GM12878 (cell line): ENCODE results near the gene FBRSL1. TPM values are rescaled to one million over a fixed set of nuclear protein-coding genes. Genes with fewer than 3 reads are reported as not detected.

Experiments
- ATAC-seq: fragments of 200-7000 bp; cut with Tn5 transposase; 3 replicates; pipeline ENCODE4 v1.9.1; 2020; ENCODE audit warnings: mild to moderate bottlenecking, moderate library complexity
- BruUV-seq: library from RNA; stranded (reverse); fragments of 400-500 nt; replicated peaks from 2 replicates; lab custom pipeline; 2021; lab: Mats Ljungman, UMichigan
- CTCF ChIA-PET: fragments of 300-600 bp; sonication (Branson Sonifier 250); formaldehyde crosslinking; extraction: SDS; loops from one replicate; lab custom pipeline; 2021; ENCODE audit warnings: inconsistent platforms; lab: Yijun Ruan, JAX
- POLR2A ChIA-PET: fragments of 350-600 bp; formaldehyde crosslinking; extraction: SDS; loops from one replicate; lab custom pipeline; 2021; ENCODE audit warnings: inconsistent platforms; lab: Charles Lee
- RAD21 ChIA-PET: fragments of 300-600 bp; sonication (Branson Sonifier 250); formaldehyde crosslinking; loops from one replicate; lab custom pipeline; 2023; ENCODE audit warnings: antibody characterized with exemption; ENCODE audit not compliant: unreplicated experiment; lab: Charles Lee
- SMC1A ChIA-PET: fragments of 300-600 bp; sonication (Branson Sonifier 250); formaldehyde crosslinking; loops from one replicate; lab custom pipeline; 2023; ENCODE audit not compliant: unreplicated experiment, uncharacterized antibody; lab: Charles Lee
- DNase-seq: peaks from one replicate; pipeline ENCODE4 v3.0.0-alpha.2; 2011; ENCODE audit warnings: low read depth, low spot score
- FAIRE-seq: peaks from 3 replicates; lab custom pipeline; 2011; peaks lifted over from hg19 to GRCh38; lab: Jason Lieb, UNC
- H2AFZ ChIP-seq: 2 replicates; pipeline ENCODE4 v1.6.0; 2011; ENCODE audit warnings: low read depth, low read length, control low read depth; ENCODE audit not compliant: control insufficient read depth
- H3K27ac ChIP-seq: 2 replicates; pipeline ENCODE4 v1.5.1; 2011; ENCODE audit warnings: control low read depth; ENCODE audit not compliant: control insufficient read depth, insufficient read depth
- H3K27me3 ChIP-seq, 2 experiments: replicated peaks in 1 of 2; 2 replicates each; pipeline versions ENCODE4 v1.6.0 to v1.6.1; 2011; ENCODE audit warnings: low read length in 1 of 2; ENCODE audit not compliant: control insufficient read depth in 2 of 2, insufficient read depth in 2 of 2
- H3K36me3 ChIP-seq, 2 experiments: 2 replicates each; pipeline ENCODE4 v1.5.1; 2011; ENCODE audit warnings: low read length in 1 of 2; ENCODE audit not compliant: control insufficient read depth in 2 of 2, insufficient read depth in 2 of 2
- H3K4me1 ChIP-seq: 2 replicates; pipeline ENCODE4 v1.6.1; 2011; ENCODE audit warnings: mild to moderate bottlenecking, low read length, moderate library complexity, mixed read lengths; ENCODE audit not compliant: control insufficient read depth, insufficient read depth
- H3K4me2 ChIP-seq: 2 replicates; pipeline ENCODE4 v1.6.0; 2011; ENCODE audit warnings: control low read depth; ENCODE audit not compliant: control insufficient read depth, insufficient read depth
- H3K4me3 ChIP-seq: fragments of 200-600 bp; sonication (generic); 2 replicates; pipeline ENCODE4 v1.5.1; 2016
- H3K79me2 ChIP-seq: 2 replicates; pipeline ENCODE4 v1.6.0; 2011; ENCODE audit warnings: low read length; ENCODE audit not compliant: control insufficient read depth, insufficient read depth
- H3K9ac ChIP-seq: 2 replicates; pipeline ENCODE4 v1.8.0; 2011; ENCODE audit warnings: low read length, control low read depth, mixed read lengths; ENCODE audit not compliant: control insufficient read depth, insufficient read depth
- H3K9me3 ChIP-seq: replicated peaks from 3 replicates; pipeline ENCODE4 v1.5.1; 2011; ENCODE audit warnings: mild to moderate bottlenecking, low read length; ENCODE audit not compliant: control insufficient read depth, insufficient read depth
- H4K20me1 ChIP-seq: 2 replicates; pipeline ENCODE4 v1.6.0; 2011; ENCODE audit not compliant: control insufficient read depth, insufficient read depth
- BMI1 ChIP-seq: fragments of 450-650 bp; IDR thresholded peaks from 2 replicates; pipeline ENCODE4 v1.6.1; 2016; ENCODE audit warnings: mild to moderate bottlenecking, moderate library complexity, borderline replicate concordance
- EZH2 ChIP-seq: IDR thresholded peaks from 2 replicates; pipeline ENCODE4 v1.6.1; 2012; ENCODE audit warnings: low read depth, mild to moderate bottlenecking, control low read depth, inconsistent platforms, low read length, borderline replicate concordance; ENCODE audit not compliant: control insufficient read depth
- GABPA ChIP-seq: IDR thresholded peaks from 2 replicates; pipeline ENCODE4 v1.6.1; 2014; ENCODE audit warnings: antibody characterized with exemption, low read depth, mild to moderate bottlenecking, inconsistent platforms
- LARP7 ChIP-seq: fragments of 450-650 bp; IDR thresholded peaks from 2 replicates; pipeline ENCODE4 v1.6.1; 2017; ENCODE audit warnings: mild to moderate bottlenecking
- NFIC ChIP-seq: IDR thresholded peaks from 2 replicates; pipeline ENCODE4 v1.6.1; 2012; ENCODE audit warnings: low read depth, mild to moderate bottlenecking, inconsistent platforms, low read length, moderate library complexity
- RFX5 ChIP-seq: IDR thresholded peaks from 2 replicates; pipeline ENCODE4 v1.6.1; 2011; ENCODE audit warnings: low read depth, low read length, improper control_type of control experiment
- USF2 ChIP-seq: IDR thresholded peaks from 2 replicates; pipeline ENCODE4 v1.6.1; 2011; ENCODE audit warnings: low read depth, low read length, improper control_type of control experiment, borderline replicate concordance
- ZNF217 ChIP-seq: fragments of 450-650 bp; IDR thresholded peaks from 2 replicates; pipeline ENCODE4 v1.6.1; 2017; ENCODE audit warnings: antibody characterized with exemption, mild to moderate bottlenecking
- WGBS: methylation state at CpG from one replicate; pipeline ENCODE4 v1.1.6; 2016; ENCODE audit warnings: low lambda C conversion rate; ENCODE audit not compliant: insufficient replicate concordance, insufficient coverage; ENCODE audit errors: missing lambda C conversion rate; 5-methylcytosine and 5-hydroxymethylcytosine counted together
- in situ Hi-C: fragments of 300-500 bp; cut with MboI; formaldehyde crosslinking; loops from 9 replicates; pipeline ENCODE4 v1.14.3; 2018; ENCODE audit warnings: mixed read lengths
- intact Hi-C: fragments of 100-400 bp; cut with micrococcal nuclease; formaldehyde crosslinking; loops from one replicate; pipeline ENCODE4 v1.14.2; 2022; ENCODE audit not compliant: unreplicated experiment
- polyA plus RNA-seq, 11 experiments: library from polyadenylated mRNA; depleted of rRNA in 4 of 11; unstranded in 6 of 11; stranded (reverse) in 5 of 11; fragments of >200 nt; fragmentation: Nextera tagmentation in 4 of 11; fragmentation: Illumina TruSeq in 1 of 11; extraction: Ambion mirVana in 4 of 11; extraction: Trizol in 1 of 11; gene quantifications; 1 replicate in 1 of 11; 2 replicates in 10 of 11; pipeline versions ENCODE4 v1.2.1 to v1.2.3, GENCODE V29; 2011 to 2016; ENCODE audit warnings: inconsistent platforms in 2 of 11, missing spikeins in 2 of 11, low read depth in 1 of 11
- total RNA-seq, 4 experiments: library from RNA; depleted of rRNA in 3 of 4; stranded (reverse); fragments of >200 nt in 3 of 4; fragmentation: Illumina TruSeq in 1 of 4; extraction: Trizol in 1 of 4; gene quantifications; 2 replicates each; pipeline versions ENCODE4 v1.2.1 to v1.2.3, GENCODE V29; 2013 to 2021
- TF ChIP-seq, protein P1 (sequence below): IDR thresholded peaks from 2 replicates; pipeline ENCODE4 v1.6.1; 2012; ENCODE audit warnings: low read depth, low read length, improper control_type of control experiment
- TF ChIP-seq, protein P2 (sequence below): IDR thresholded peaks from 2 replicates; pipeline ENCODE4 v1.6.1; 2011; ENCODE audit warnings: borderline replicate concordance, low read depth, mild to moderate bottlenecking, moderate library complexity, low read length; ENCODE audit not compliant: insufficient read depth, poor library complexity, severe bottlenecking

FBRSL1 gene
- total and polyA plus RNA-seq, 10 of the 15 experiments (the other 5 are each of a cell fraction or from before 2014, with no cell fraction given), result 0.19 to 55.1 (median 4.1) TPM

- TF ChIP-seq, protein P1, sequence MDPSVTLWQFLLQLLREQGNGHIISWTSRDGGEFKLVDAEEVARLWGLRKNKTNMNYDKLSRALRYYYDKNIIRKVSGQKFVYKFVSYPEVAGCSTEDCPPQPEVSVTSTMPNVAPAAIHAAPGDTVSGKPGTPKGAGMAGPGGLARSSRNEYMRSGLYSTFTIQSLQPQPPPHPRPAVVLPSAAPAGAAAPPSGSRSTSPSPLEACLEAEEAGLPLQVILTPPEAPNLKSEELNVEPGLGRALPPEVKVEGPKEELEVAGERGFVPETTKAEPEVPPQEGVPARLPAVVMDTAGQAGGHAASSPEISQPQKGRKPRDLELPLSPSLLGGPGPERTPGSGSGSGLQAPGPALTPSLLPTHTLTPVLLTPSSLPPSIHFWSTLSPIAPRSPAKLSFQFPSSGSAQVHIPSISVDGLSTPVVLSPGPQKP, result no peak
- TF ChIP-seq NFIC (no peak), ZNF217 (no peak), EZH2 (no peak)
Measured at GRCh38 chr12:132445884-132446632, 43.9 kb upstream of the FBRSL1 start (continued).

- Histone ChIP-seq H3K79me2 (no peaks in the 10 kb centered on the region), H3K36me3 (no peaks in the 10 kb centered on the region), H3K9me3 (no peaks in the 10 kb centered on the region), H3K4me3 (no peak overlapping the region), H4K20me1 (no peaks in the 10 kb centered on the region), H3K27ac (no peak overlapping the region), H3K9ac (no peak overlapping the region), H3K4me2 (no peak overlapping the region), H3K4me1 (peaks cover 20% of the 10 kb centered on the region), H3K27me3 (no peaks in the 10 kb centered on the region), H2AFZ (no peak overlapping the region)
- intact Hi-C loops, result no loop called here
- BruUV-seq, result no TSS peak
- in situ Hi-C loops, result no loop called here
- ATAC-seq, result no peak
- no peak for DNase-seq
- CTCF ChIA-PET, result no interaction called here
- SMC1A ChIA-PET, result interaction anchor here (0.5 to 1.4 kb wide), 2 partner anchors 46 to 104 kb away, joined by 3 to 6 read pairs; no protein-coding TSS in a partner anchor
- POLR2A ChIA-PET, result no interaction called here
- WGBS, result 85% methylated on average over 13 of the region's 13 CpGs
- FAIRE-seq, result no peak
- RAD21 ChIA-PET, result no interaction called here
- TF ChIP-seq USF2 (no peak), BMI1 (no peak), GABPA (no peak), LARP7 (no peak), RFX5 (no peak)
- TF ChIP-seq, protein P2, sequence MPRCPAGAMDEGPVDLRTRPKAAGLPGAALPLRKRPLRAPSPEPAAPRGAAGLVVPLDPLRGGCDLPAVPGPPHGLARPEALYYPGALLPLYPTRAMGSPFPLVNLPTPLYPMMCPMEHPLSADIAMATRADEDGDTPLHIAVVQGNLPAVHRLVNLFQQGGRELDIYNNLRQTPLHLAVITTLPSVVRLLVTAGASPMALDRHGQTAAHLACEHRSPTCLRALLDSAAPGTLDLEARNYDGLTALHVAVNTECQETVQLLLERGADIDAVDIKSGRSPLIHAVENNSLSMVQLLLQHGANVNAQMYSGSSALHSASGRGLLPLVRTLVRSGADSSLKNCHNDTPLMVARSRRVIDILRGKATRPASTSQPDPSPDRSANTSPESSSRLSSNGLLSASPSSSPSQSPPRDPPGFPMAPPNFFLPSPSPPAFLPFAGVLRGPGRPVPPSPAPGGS, result no peak
Measured at GRCh38 chr12:132446633-132447326, 43.2 kb upstream of the FBRSL1 start.
